Body of pancreas (tissue), 4 donors: ENCODE measurements around the gene IHH. TPM values are rescaled to one million over a fixed set of nuclear protein-coding genes. Genes with fewer than 3 reads are reported as not detected.

Experiments used
- ATAC-seq: fragments of 150-250 bp; one replicate; pipeline ENCODE4 v1.9.1; 2016
- DNase-seq, 4 donors: peaks; one replicate each; pipeline ENCODE4 v3.0.0-alpha.2; 2019
- H3K27ac ChIP-seq, 4 donors: fragments of 200-600 bp; sonication (generic); 1 replicate in 3 of 4; 2 replicates in 1 of 4; pipeline versions ENCODE4 v1.5.1 to v1.6.1; 2016 to 2019; ENCODE audit warnings: mild to moderate bottlenecking in 1 of 4, mixed read lengths in 1 of 4, moderate library complexity in 1 of 4
- H3K27me3 ChIP-seq, 2 donors: fragments of 200-600 bp; sonication (generic); one replicate each; pipeline ENCODE4 v1.6.0; 2016; ENCODE audit warnings: mild to moderate bottlenecking in 1 of 2
- H3K36me3 ChIP-seq, 2 donors: fragments of 200-600 bp; sonication (generic); replicated peaks in 1 of 2; 2 replicates each; pipeline ENCODE4 v1.5.1; 2016; ENCODE audit warnings: low read depth in 2 of 2; ENCODE audit not compliant: insufficient read depth in 1 of 2
- H3K4me1 ChIP-seq: fragments of 200-600 bp; sonication (generic); one replicate; pipeline ENCODE4 v1.6.0; 2016
- H3K4me3 ChIP-seq, 2 donors: fragments of 200-600 bp; sonication (generic); 1 replicate in 1 of 2; 2 replicates in 1 of 2; pipeline ENCODE4 v1.5.1; 2016 to 2019
- H3K9me3 ChIP-seq, 3 donors: fragments of 200-600 bp; sonication (generic); 1 replicate in 2 of 3; 2 replicates in 1 of 3; pipeline ENCODE4 v1.5.1; 2016
- CTCF ChIP-seq, 7 experiments: fragments of 450-650 bp in 4 of 7; fragments of 200-600 bp in 3 of 7; sonication (generic) in 3 of 7; IDR thresholded peaks; one replicate each; pipeline ENCODE4 v1.5.1; 2016 to 2019; ENCODE audit warnings: antibody characterized with exemption in 7 of 7
- POLR2A ChIP-seq, 3 donors: fragments of 450-650 bp; IDR thresholded peaks; one replicate each; pipeline ENCODE4 v1.6.1; 2016; ENCODE audit warnings: antibody characterized with exemption in 3 of 3, mild to moderate bottlenecking in 2 of 3
- WGBS, 2 donors: methylation state at CpG; one replicate each; pipeline ENCODE4 v1.1.5; 2017; 5-methylcytosine and 5-hydroxymethylcytosine counted together
- intact Hi-C: fragments of 100-400 bp; cut with DNase I; formaldehyde crosslinking; loops from one replicate; pipeline ENCODE4 v1.15.1; 2023
- total RNA-seq, 2 donors: library from RNA; depleted of rRNA; stranded (reverse); fragments of >200 nt; gene quantifications; one replicate each; pipeline ENCODE4 v1.1.0, GENCODE V29; 2016

IHH gene
- total RNA-seq, 2 donors from 2014 or later = 1.0 TPM; not detected in 1

GRCh38 chr2:219071131-219071816, 10.6 kb upstream of the IHH start:
- Histone ChIP-seq H3K27me3 (no peaks in the 10 kb centered on the region), H3K9me3 (no peaks in the 10 kb centered on the region), H3K4me3 (no peak overlapping the region), H3K36me3 (peaks cover 0 to 4% of the 10 kb centered on the region in 2 donors), H3K4me1 (no peaks in the 10 kb centered on the region), H3K27ac (no peak overlapping the region)
- WGBS, 2 donors = 40 to 54% methylated on average over 6 of the region's 6 CpGs
- DNase-seq = peak in 1 of 4 donors; percentile 39
- intact Hi-C loops = no loop called here
- no peak for TF ChIP-seq POLR2A (IDR thresholded peaks at IDR 0.05)
- TF ChIP-seq CTCF (IDR thresholded peaks at IDR 0.05) = no peak
- no peak for ATAC-seq

- no peaks in the 10 kb centered on the region for H3K9me3 ChIP-seq
Measured at GRCh38 chr2:219065484-219065883, 4.8 kb upstream of the IHH start.

GRCh38 chr2:219062081-219062480, 1.4 kb upstream of the IHH start:
- peaks cover 38% of the 10 kb centered on the region for H3K4me1 ChIP-seq
- peaks cover 5 to 22% of the 10 kb centered on the region in 2 donors for H3K27me3 ChIP-seq
- intact Hi-C loops = no loop called here
- DNase-seq (no peak), ATAC-seq (no peak)
- TF ChIP-seq CTCF (IDR thresholded peaks at IDR 0.05) = no peak
- TF ChIP-seq POLR2A (IDR thresholded peaks at IDR 0.05) = no peak
- no peaks in the 10 kb centered on the region for H3K9me3 ChIP-seq
- no peak overlapping the region for H3K4me3 ChIP-seq
- no peaks in the 10 kb centered on the region for H3K36me3 ChIP-seq
- WGBS, 2 donors = 72 to 73% methylated on average over 6 of the region's 6 CpGs
- H3K27ac ChIP-seq = no peak overlapping the region

More at GRCh38 chr2:219065484-219065883, 4.8 kb upstream of the IHH start:
- intact Hi-C loops = no loop called here
- H3K27ac ChIP-seq = no peak overlapping the region
- peaks cover 6% of the 10 kb centered on the region for H3K4me1 ChIP-seq
- WGBS, 2 donors = 42 to 48% methylated on average over 1 of the region's 1 CpG
- H3K27me3 ChIP-seq = peaks cover 5 to 14% of the 10 kb centered on the region in 2 donors
- DNase-seq (no peak), ATAC-seq (no peak)
- H3K4me3 ChIP-seq = no peak overlapping the region
- H3K36me3 ChIP-seq = no peaks in the 10 kb centered on the region
- TF ChIP-seq POLR2A (IDR thresholded peaks at IDR 0.05) (no peak), CTCF (IDR thresholded peaks at IDR 0.05) (no peak)

- Histone ChIP-seq H3K9me3 (no peaks in the 10 kb centered on the region), H3K27ac (no peak overlapping the region), H3K27me3 (peaks cover 5 to 28% of the 10 kb centered on the region in 2 donors), H3K4me1 (peaks cover 45% of the 10 kb centered on the region), H3K36me3 (no peaks in the 10 kb centered on the region), H3K4me3 (no peak overlapping the region)
- ATAC-seq = no peak
- WGBS, 2 donors = 2% methylated on average over 66 of the region's 81 CpGs; no CpG with 5 or more reads in 1 of the 2 donors
- peak in 3 of 4 donors; percentile 21 to 33 (median 32) for DNase-seq
- intact Hi-C loops = loop anchor here (5.0 kb wide), 3 partner anchors 57 to 242 kb away; no protein-coding TSS in a partner anchor
- TF ChIP-seq CTCF (IDR thresholded peaks at IDR 0.05) (no peak), POLR2A (IDR thresholded peaks at IDR 0.05) (no peak)
Measured at GRCh38 chr2:219059725-219060682, 717 bp downstream of the IHH start.
